22Rv1 (cell line): Measurements from ENCODE around the gene FEM1A.

Experiments
- H3K27ac ChIP-seq: fragments of 450-650 bp; 2 replicates; pipeline ENCODE4 v1.5.1; 2017
- CTCF ChIP-seq: fragments of 450-650 bp; IDR thresholded peaks from 2 replicates; pipeline ENCODE4 v1.5.1; 2017; ENCODE audit warnings: mild to moderate bottlenecking
- ZFX ChIP-seq: fragments of 450-650 bp; IDR thresholded peaks from 2 replicates; pipeline ENCODE4 v1.6.1; 2017; ENCODE audit warnings: antibody characterized with exemption, borderline replicate concordance

FEM1A gene

DNA sequence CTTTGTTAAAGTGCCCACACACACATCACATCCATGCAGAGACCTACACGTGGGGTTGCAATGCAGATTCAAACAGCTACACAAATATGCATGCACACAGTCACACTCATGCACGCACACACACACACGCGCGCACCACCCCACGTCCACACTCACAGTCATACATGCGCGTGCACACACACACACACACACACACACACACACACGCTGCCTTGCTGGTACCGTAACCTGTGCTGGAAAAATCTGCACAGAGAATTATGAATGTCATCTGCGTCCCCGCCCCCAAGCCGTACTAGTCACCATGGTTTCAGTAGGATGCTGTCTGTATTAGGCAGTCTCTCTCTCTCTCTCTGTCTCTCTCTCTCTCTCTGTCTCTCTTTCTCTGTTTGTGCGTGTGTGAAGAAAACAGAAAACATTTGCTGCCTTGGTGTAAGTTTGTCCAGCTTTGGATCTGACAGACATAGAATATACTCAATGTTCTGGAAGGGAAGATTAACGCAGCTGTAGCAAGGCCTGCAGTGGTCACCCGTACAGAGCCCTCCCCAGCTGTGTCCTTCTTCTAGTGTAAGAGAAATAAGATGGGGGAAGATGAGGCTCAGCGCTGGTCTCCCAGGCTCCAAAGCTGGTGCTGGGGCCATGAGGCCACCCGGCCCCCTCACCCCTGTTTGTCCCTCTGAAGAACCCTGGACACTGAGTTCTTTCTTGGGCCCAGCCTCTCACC, 41.5 kb upstream of the FEM1A start:
- no peak overlapping the region for H3K27ac ChIP-seq
- TF ChIP-seq ZFX (no peak), CTCF (no peak)

DNA sequence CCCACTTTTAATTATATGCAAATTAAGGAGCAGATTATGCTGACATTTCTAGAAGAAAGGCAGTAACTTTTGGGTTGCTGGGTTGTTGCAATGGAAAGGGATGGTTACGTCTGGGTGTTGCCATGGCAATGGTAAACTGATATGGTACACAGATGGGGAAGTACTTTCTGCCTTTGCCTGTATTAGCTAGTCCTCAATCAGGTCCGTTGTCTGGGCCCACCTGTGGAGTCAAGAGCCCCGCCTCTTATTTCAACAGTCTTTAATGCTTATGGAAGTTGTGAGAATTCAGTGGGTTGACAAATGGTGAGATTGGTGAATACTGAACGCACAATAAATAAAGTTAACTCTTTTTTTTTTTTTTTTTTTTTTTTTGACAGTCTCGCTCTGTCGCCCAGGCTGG, 37.3 kb upstream of the FEM1A start:
- H3K27ac ChIP-seq, result no peak overlapping the region
- TF ChIP-seq CTCF (no peak), ZFX (no peak)

DNA sequence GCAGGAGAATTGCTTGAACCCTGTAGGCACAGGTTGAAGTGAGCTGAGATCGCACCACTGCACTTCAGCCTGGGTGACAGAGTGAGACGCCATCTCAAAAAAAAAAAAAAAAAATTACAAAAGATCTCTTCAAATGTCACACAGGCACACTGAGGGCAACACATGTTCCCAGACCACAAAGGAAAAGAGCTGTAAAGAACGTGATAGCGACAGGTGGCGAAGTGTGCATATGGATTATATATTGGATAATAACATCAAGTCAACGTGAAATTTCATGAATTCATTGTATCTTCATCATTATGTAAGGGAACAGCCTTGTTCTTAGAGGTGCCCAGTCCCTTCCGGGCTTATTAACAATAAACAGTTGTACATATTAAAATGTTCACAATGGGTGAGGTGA, 36.1 kb upstream of the FEM1A start:
- TF ChIP-seq ZFX, result no peak
- TF ChIP-seq CTCF, result no peak
- no peak overlapping the region for H3K27ac ChIP-seq

GRCh38 chr19:4758082-4758481, 33.5 kb upstream of the FEM1A start:
- H3K27ac ChIP-seq, result no peak overlapping the region
- TF ChIP-seq ZFX, result no peak
- no peak for TF ChIP-seq CTCF

DNA sequence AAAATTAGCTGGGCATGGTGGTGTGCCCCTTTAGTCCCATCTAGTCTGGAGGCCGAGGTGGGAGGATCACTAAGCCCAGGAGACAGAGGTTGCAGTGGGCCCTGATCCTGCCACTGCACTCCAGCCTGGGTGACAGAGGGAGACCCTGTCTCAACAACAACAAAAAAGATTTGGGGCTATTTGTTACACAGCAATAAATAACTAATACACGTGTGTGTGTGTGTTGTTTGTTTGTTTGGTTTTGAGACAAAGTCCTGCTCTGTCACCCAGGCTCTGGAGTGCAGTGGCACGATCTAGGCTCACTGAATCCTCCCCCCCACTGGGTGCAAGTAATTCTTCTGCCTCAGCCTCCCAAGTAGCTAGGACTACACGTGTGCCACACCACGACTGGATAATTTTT, 32.9 kb upstream of the FEM1A start:
- H3K27ac ChIP-seq, result no peak overlapping the region
- no peak for TF ChIP-seq CTCF
- TF ChIP-seq ZFX, result no peak

GRCh38 chr19:4759388-4760284, 31.9 kb upstream of the FEM1A start:
- TF ChIP-seq CTCF (no peak), ZFX (no peak)
- H3K27ac ChIP-seq, result 0 out of 2 replicates have a peak overlapping the region, but pooled peaks have one; percentile 29

DNA sequence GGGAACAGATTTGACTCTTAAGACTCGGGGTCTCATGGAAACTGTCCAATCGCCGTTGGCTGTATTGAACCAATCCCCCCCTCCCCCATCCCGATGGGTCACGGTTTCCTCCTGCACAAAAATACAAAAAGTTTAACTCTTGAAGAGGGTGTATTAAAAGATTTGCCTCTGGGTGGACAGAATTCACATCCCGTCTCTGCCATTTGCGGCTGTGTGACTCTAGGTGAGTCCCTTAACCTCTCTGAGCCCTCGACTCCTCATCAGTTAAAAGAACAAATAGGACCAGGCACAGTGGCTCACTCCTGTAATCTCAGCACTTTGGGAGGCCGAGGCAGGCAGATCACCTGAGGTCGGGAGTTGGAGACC, 31.3 kb upstream of the FEM1A start:
- TF ChIP-seq ZFX (no peak), CTCF (no peak)
- peak overlapping the region; percentile 29 for H3K27ac ChIP-seq
